OCI-LY1 (cell line): ENCODE results near the gene DEAF1.
A peak's percentile ranks its signal among the peaks of the same experiment; 100 is the strongest.

Experiments
- H2AFZ ChIP-seq: fragments of 200-600 bp; sonication (generic), shearing (Covaris generic); 2 replicates; pipeline ENCODE4 v1.6.0; 2014; ENCODE audit warnings: antibody characterized with exemption, mild to moderate bottlenecking, low read length
- H3F3A ChIP-seq: fragments of 200-600 bp; sonication (generic), shearing (Covaris generic); 2 replicates; pipeline ENCODE4 v1.6.0; 2014; ENCODE audit warnings: mild to moderate bottlenecking, antibody characterized with exemption, low read length, moderate library complexity; ENCODE audit not compliant: insufficient read depth
- H3K27ac ChIP-seq: fragments of 200-600 bp; sonication (generic); 2 replicates; pipeline ENCODE4 v1.5.1; 2014; ENCODE audit warnings: low read length, mixed run types, mild to moderate bottlenecking, low read depth; ENCODE audit not compliant: poor library complexity, severe bottlenecking
- H3K27me3 ChIP-seq: fragments of 200-600 bp; sonication (generic); 2 replicates; pipeline ENCODE4 v1.6.0; 2014; ENCODE audit warnings: antibody characterized with exemption, mild to moderate bottlenecking, low read length, moderate library complexity; ENCODE audit not compliant: insufficient read depth
- H3K36me3 ChIP-seq: fragments of 200-600 bp; sonication (generic); 2 replicates; pipeline ENCODE4 v1.6.1; 2014; ENCODE audit warnings: mild to moderate bottlenecking, antibody characterized with exemption, low read length, moderate library complexity, mixed read lengths; ENCODE audit not compliant: insufficient read depth
- H3K4me1 ChIP-seq: fragments of 200-600 bp; sonication (generic); 2 replicates; pipeline ENCODE4 v1.5.1; 2014; ENCODE audit warnings: mild to moderate bottlenecking, low read length, moderate library complexity; ENCODE audit not compliant: insufficient read depth, severe bottlenecking
- H3K4me2 ChIP-seq: fragments of 200-600 bp; sonication (generic), shearing (Covaris generic); 2 replicates; pipeline ENCODE4 v1.6.1; 2014; ENCODE audit warnings: low read length
- H3K4me3 ChIP-seq: fragments of 200-600 bp; sonication (generic); 2 replicates; pipeline ENCODE4 v1.5.1; 2014; ENCODE audit warnings: low read length, low read depth, mild to moderate bottlenecking, mixed read lengths; ENCODE audit not compliant: poor library complexity, severe bottlenecking
- H3K79me2 ChIP-seq: fragments of 200-600 bp; shearing (Covaris generic); 2 replicates; pipeline ENCODE4 v1.6.1; 2016; ENCODE audit warnings: mixed run types, low read length, mixed read lengths; ENCODE audit not compliant: insufficient read depth
- H3K9ac ChIP-seq: fragments of 200-600 bp; sonication (generic), shearing (Covaris generic); 2 replicates; pipeline ENCODE4 v1.6.1; 2014; ENCODE audit warnings: mild to moderate bottlenecking, low read length, mixed read lengths
- H3K9me2 ChIP-seq: fragments of 200-600 bp; sonication (generic), shearing (Covaris generic); 2 replicates; pipeline ENCODE4 v1.6.1; 2014; ENCODE audit warnings: low read depth, mild to moderate bottlenecking, low read length, mixed read lengths
- H3K9me3 ChIP-seq: fragments of 200-600 bp; shearing (Covaris generic); 2 replicates; pipeline ENCODE4 v1.6.1; 2014; ENCODE audit warnings: low read length, mixed read lengths
- H4K20me1 ChIP-seq: fragments of 200-600 bp; sonication (generic), shearing (Covaris generic); 2 replicates; pipeline ENCODE4 v1.6.0; 2016; ENCODE audit warnings: mild to moderate bottlenecking, low read length; ENCODE audit not compliant: insufficient read depth
- EZH2 ChIP-seq: fragments of 200-600 bp; sonication (generic), shearing (Covaris generic); IDR thresholded peaks from 2 replicates; pipeline ENCODE4 v1.8.0; 2017; ENCODE audit warnings: borderline replicate concordance, mixed run types, mild to moderate bottlenecking, antibody characterized with exemption, low read length, moderate library complexity, mixed read lengths
- TF ChIP-seq, protein P1 (sequence below): fragments of 200-600 bp; sonication (generic), shearing (Covaris generic); IDR thresholded peaks from 2 replicates; pipeline ENCODE4 v1.5.1; 2017; ENCODE audit warnings: mild to moderate bottlenecking, antibody characterized with exemption, low read length, moderate library complexity, mixed read lengths

DEAF1 gene

GRCh38 chr11:615504-616319 lies 79.3 kb downstream of the DEAF1 start, which contains the start of gene IRF7:
Gene IRF7, minus strand, starts transcription at chr11:615950. Its CDS starts 586 bp downstream, at chr11:615364.
- no peaks in the 10 kb centered on the region for H3F3A ChIP-seq
- peaks cover 31% of the 10 kb centered on the region for H3K4me1 ChIP-seq
- H3K9ac ChIP-seq, result peak within 1 kb of the TSS; percentile 61
- H2AFZ ChIP-seq, result no peak within 1 kb of the TSS
- H3K36me3 ChIP-seq, result peaks cover 25% of the 10 kb centered on the region; the same call in 1 of the 2 replicates
- peak within 1 kb of the TSS; percentile 65 for H3K4me3 ChIP-seq
- H3K79me2 ChIP-seq, result no peaks in the 10 kb centered on the region
- no peaks in the 10 kb centered on the region for H3K9me2 ChIP-seq
- TF ChIP-seq, protein P1, sequence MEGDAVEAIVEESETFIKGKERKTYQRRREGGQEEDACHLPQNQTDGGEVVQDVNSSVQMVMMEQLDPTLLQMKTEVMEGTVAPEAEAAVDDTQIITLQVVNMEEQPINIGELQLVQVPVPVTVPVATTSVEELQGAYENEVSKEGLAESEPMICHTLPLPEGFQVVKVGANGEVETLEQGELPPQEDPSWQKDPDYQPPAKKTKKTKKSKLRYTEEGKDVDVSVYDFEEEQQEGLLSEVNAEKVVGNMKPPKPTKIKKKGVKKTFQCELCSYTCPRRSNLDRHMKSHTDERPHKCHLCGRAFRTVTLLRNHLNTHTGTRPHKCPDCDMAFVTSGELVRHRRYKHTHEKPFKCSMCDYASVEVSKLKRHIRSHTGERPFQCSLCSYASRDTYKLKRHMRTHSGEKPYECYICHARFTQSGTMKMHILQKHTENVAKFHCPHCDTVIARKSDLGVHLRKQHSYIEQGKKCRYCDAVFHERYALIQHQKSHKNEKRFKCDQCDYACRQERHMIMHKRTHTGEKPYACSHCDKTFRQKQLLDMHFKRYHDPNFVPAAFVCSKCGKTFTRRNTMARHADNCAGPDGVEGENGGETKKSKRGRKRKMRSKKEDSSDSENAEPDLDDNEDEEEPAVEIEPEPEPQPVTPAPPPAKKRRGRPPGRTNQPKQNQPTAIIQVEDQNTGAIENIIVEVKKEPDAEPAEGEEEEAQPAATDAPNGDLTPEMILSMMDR, result no peak
- TF ChIP-seq EZH2, result no peak
- H3K27me3 ChIP-seq, result no peaks in the 10 kb centered on the region
- H3K27ac ChIP-seq, result peak within 1 kb of the TSS; percentile 52
- H3K4me2 ChIP-seq, result peak within 1 kb of the TSS; percentile 83
- H3K9me3 ChIP-seq, result no peaks in the 10 kb centered on the region
- no peaks in the 10 kb centered on the region for H4K20me1 ChIP-seq

DNA sequence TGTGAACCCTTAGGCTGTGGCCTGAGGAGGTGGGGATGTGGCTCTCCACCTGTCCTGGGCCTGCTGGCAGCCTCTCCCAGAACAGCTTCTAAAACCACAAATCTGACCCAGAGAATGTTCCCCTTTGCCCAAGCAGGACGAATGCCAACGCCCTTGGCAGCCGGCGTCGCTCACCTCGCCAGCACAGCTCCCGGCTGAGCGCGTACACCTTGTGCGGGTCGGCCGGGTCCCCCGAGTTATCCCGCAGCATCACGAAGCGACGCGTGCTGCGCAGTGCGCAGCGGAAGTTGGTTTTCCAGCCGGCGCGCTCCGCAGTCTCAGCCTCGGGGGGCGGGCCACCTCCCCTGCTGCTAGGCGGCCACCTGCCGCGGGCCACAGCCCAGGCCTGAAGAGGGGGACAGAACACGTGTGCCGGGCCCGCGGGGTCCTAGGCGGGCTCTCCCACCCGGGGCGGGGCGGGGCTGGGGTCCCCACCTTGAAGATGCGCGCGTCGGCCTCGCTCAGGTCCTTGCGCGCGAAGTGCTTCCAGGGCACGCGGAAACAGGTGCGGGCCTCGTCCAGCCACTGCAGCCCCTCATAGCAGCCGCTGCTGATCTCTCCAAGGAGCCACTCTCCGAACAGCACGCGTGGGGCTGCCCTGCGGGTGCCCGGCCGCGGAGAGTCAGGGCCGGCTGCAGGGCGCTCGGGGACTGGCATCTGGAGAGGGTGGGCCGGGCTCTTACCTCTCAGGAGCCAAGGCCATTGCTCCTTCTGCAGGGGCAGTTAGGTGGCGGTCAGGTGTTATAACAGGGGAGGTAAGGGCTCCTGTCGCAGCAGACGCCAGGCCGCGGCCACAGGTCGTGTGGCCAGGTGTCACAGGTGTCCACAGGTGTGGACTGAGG lies 80.2 kb downstream of the DEAF1 start:
- Histone ChIP-seq H3K27me3 (no peaks in the 10 kb centered on the region), H3K36me3 (peaks cover 34% of the 10 kb centered on the region; the same call in 1 of the 2 replicates), H3K9me2 (no peaks in the 10 kb centered on the region), H3F3A (no peaks in the 10 kb centered on the region), H3K79me2 (no peaks in the 10 kb centered on the region), H3K27ac (no peak overlapping the region), H3K9ac (peak overlapping the region; percentile 61; the same call in 1 of the 2 replicates), H4K20me1 (no peaks in the 10 kb centered on the region), H3K4me1 (peaks cover 31% of the 10 kb centered on the region), H3K4me2 (peak overlapping the region; percentile 83), H3K9me3 (no peaks in the 10 kb centered on the region), H2AFZ (no peak overlapping the region), H3K4me3 (peak overlapping the region; percentile 65)
- no peak for TF ChIP-seq EZH2
- TF ChIP-seq, protein P1, result no peak

- H3K27me3 ChIP-seq, result no peaks in the 10 kb centered on the region
- no peaks in the 10 kb centered on the region for H3K79me2 ChIP-seq
- no peak overlapping the region for H2AFZ ChIP-seq
- peaks cover 31% of the 10 kb centered on the region for H3K4me1 ChIP-seq
- H3K9me3 ChIP-seq, result no peaks in the 10 kb centered on the region
- no peak overlapping the region for H3K9ac ChIP-seq
- peak overlapping the region; percentile 30 for H3K4me3 ChIP-seq
- peaks cover 41% of the 10 kb centered on the region for H3K36me3 ChIP-seq
- no peaks in the 10 kb centered on the region for H3F3A ChIP-seq
- TF ChIP-seq, protein P1, result no peak
- TF ChIP-seq EZH2, result no peak
- H4K20me1 ChIP-seq, result no peaks in the 10 kb centered on the region
- peak overlapping the region; percentile 83 for H3K4me2 ChIP-seq
- H3K9me2 ChIP-seq, result no peaks in the 10 kb centered on the region
- no peak overlapping the region for H3K27ac ChIP-seq
Observed at GRCh38 chr11:614021-614622, 80.9 kb downstream of the DEAF1 start.
